Measurements from ENCODE around the gene HLA-DOB.

HLA-DOB gene

DNA sequence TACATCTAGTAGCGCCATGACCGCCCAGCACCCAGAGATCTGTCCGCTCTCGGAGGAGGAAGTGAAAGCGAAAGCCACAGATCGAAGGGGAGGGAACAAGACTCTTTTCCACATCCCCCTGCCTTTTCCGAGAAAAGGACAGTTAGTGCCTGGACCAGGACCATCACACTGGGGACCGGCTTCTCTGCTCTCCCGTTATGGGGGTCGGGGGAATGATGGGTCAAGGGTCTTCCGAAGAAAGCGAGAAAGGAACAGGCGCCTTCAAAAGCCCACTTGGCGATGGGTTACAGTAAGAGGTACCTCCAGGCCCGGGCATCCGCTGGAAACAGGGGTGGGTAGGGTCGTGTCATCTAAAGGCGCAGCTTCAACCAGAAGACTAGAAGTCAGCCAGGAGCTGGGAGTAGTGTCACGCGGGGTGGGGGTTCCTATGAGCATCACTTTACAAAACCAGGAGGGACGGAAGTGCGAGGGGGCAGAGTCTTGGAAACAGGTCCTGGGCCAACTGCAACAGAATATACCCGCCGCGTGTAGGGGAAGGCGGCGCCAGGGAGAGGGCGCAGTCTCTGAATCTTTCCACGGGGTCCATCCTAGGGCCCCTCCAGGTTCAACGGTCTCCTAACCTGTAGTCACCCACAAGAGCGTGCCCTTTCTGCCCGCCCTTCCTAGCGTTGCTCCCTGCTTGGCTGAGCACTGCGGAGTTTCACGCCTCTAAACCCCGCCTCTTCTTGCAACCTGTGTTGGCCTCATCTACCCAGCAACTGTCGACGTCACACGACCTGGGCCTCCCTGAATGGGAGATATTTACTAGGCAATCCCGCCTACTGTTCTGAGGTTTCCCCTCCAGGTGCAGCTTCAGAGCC, 27.4 kb upstream of the HLA-DOB start, which contains the start of gene PSMB8:
TSS of gene PSMB8 (minus strand) at position 69 of the 860 bp plus-strand sequence. CDS start at position 18, 51 bp downstream.
- peak; percentile 94 to 98 for DNase-seq (ENCODE audit: low read depth in 2 of 2)

DNA sequence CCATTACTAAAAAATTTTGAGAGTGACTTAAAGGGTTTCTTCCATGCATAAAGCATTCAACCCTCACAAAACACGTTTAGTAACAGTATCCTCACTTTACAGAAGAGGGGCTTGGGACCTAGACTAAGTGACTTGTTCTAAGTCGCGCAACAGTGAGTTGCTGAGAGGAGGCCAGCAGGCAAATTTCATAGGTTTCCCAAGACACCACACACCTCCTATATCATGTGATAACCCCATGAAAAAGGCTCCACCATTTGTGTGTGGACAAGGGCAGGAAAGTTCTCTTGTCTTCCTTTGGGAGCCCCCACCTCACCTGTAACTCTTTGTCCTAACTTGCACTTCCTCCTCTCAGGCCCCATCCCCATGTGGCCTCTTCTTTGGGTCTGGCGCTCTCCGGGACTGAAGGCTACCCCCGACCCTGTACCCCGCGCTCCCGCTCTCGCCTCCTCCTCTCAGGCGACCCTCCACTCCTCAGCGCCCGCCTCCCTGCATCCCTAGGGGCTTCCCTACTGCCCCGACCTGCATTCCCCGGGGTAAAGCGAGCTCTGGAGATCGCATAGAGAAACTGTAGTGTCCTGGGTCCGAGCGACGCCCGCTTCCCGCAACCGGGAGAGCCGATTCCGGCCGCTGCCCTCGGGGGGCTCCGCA, 26.7 kb upstream of the HLA-DOB start:
- DNase-seq (ENCODE audit: low read depth in 2 of 2): no peak

DNA sequence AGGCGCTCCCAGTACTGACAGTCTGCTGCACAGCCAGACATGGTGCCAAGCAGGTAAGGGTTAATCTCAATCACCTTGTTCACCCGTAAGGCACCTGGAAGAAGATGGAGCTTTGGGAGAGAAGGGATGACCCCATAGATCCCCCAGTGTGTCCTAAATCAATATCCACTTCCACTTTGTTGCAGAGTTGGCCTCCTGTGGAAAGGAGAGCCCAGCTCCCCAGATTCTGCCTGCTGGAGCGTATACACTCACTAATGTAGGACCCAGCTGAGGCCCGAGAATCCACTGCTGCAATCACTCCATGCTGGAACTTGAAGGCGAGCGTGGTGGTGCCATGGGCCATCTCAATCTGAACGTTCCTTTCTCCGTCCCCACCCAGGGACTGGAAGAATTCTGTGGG, 25.9 kb upstream of the HLA-DOB start:
- DNase-seq (ENCODE audit: low read depth in 2 of 2): no peak

DNA sequence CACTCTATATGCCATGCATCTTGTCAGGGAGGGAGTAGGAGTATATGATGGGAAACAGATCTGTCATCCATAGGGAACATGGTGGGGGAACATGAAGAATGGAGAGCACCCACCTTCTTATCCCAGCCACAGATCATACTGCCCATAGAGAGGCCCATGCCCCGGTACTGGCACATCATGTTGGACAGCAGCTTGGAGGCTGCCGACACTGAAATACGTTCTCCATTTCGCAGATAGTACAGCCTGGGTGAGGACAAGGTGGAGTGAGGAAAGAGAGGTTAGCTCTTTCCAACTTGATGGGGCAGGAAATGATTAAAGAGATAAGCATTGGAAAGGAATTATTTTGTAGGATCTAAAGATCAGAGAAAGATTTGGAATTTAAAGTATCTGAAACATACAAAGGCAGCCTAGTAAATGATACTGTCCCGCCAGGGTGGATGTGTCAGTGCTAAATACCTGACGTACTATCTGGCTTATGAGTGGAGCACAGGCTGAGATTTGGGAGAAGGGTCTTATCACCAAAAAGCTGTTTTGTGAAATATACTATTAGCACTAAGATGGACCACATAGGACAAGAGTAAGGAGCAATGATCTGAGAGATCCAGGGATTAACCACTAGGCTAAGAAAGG, 25.3 kb upstream of the HLA-DOB start:
- DNase-seq (ENCODE audit: low read depth in 2 of 2): no peak

DNA sequence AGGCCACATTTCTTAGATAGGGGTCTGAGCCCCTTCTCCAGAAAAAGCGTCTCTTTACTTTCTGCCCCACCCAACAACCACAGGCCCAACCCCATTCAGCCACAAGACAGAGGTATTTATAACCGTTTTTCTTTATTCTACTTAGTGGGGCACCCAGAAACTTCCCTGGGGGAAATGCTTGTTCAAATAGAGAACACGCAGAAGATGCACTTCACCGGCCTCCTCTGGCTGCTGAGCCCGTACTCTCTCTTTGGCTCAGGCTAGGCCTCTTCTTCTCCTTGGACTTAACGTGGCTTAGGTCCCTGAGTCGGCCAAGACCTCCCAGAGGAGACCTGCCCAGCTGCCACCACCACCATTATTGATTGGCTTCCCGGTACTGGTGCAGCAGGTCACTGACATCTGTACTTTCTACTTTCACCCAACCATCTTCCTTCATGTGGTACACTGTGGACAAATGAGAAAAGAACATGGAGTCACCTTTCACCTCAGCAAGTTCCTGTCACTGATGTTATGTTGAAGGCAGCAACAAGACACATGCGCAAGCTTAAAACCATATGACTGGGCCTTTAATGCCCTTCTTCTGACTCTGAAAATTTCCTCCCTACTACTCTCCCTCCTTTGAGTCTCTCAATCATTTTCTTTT, 23.9 kb upstream of the HLA-DOB start:
- no peak for DNase-seq (ENCODE audit: low read depth in 2 of 2)

DNA sequence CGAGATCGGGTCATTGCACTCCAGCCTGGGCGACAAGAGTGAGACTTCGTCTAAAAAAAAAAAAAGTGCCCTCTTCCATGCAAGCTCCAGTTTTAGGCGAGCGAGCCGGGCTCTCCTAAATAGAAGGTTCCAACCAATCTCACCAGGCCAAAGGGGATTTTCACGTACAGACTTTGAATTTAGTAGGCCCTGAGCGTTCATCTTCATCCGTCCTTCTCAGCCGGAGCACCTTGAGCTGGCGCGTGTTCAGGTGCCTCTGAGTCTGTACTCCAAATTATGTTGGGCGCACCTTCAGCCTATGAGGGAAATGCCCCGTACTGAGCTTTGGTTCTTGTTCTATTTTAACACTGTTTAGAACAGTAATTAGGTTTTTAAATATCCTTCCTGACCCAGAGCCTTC, 22.6 kb upstream of the HLA-DOB start:
- DNase-seq (ENCODE audit: low read depth in 2 of 2): no peak

DNA sequence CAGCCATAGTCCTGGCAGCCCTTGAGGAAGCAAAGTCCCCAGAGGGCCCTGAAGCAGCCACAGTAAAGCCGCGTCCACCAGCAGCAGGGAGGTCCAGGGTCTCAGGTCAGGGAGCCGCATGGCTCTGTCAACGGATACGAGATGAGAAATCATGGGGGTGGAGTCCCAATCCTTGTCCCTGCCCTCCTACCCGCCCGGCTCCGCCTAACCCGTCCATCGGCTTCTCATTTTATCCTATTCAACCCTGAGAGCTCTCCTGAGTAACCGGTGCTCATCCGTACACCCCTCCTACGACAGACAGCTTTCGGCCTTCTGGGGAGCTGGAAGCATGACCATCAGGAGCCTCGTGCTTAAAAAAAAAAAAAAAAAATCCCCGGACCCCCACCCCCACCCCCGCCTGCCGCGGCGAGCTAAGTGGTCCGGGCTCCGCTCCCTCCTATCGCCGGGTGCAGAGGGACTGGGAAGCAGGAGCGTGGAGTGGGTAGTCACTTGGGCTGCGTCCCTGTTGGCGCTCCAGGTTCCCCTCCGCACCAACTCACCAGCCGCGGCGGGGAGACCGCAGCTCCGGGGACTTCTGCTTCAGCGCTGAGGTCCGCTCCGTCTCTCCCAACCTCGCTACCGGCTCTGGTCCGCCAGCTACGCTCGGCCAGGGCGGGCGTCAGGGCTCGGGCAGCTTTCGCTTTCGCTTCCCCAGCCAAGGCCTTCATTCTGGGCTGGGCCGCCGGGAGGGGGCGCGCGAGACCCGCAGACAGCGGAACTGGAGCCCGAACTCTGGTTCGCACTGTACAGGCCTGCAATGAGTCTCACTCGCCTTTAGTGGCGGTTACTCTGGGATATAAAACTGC, 21.5 kb upstream of the HLA-DOB start, which contains the start of gene TAP2:
TSS of gene TAP2 (minus strand) at position 626 of the 845 bp plus-strand sequence. CDS start at position 120, 506 bp downstream.
- peak; percentile 97 to 98 for DNase-seq (ENCODE audit: low read depth in 2 of 2)

DNA sequence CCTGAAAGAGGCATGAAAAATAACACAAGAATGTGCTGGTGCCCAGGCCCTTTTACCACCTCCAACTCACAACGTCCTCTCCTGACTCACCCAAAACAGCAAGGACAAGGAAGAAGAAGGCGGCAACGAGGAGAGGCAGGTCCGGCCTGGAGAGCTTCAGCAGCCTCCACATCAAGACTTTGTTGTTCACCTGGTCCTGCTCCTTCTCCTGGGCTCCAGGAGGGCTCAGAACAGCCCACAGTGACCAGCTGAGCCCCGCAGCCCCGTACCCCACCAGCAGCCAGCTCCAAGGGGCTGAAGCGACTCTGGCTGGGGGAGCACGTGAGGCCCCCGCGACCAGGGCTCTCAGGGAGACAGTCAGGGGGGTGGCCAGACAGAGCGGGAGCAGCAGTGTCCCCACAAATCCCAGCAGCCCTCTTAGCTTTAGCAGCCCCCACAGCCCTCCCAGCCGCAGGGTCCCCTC, 20.9 kb upstream of the HLA-DOB start:
- no peak for DNase-seq (ENCODE audit: low read depth in 2 of 2)

DNA sequence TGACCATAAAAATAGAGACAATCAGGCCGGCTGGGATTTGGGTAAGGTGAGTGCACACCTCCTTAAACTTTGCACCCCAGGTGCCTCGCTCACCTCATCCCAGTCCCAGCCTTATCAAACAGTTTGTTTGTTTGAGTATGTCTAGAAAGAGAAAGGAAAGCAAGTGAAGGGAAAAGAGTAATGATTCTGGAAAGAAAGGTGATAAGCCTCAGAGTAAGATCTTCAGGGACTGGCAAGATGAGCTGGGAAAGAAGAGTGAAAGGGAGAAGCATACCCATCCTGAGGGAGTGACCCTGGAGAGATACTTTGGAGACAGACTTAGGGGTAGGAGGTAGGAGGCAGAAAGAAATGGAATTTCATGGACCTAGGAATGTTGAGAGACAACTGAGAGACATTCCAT, 20.1 kb upstream of the HLA-DOB start:
- DNase-seq (ENCODE audit: low read depth in 2 of 2): no peak

DNA sequence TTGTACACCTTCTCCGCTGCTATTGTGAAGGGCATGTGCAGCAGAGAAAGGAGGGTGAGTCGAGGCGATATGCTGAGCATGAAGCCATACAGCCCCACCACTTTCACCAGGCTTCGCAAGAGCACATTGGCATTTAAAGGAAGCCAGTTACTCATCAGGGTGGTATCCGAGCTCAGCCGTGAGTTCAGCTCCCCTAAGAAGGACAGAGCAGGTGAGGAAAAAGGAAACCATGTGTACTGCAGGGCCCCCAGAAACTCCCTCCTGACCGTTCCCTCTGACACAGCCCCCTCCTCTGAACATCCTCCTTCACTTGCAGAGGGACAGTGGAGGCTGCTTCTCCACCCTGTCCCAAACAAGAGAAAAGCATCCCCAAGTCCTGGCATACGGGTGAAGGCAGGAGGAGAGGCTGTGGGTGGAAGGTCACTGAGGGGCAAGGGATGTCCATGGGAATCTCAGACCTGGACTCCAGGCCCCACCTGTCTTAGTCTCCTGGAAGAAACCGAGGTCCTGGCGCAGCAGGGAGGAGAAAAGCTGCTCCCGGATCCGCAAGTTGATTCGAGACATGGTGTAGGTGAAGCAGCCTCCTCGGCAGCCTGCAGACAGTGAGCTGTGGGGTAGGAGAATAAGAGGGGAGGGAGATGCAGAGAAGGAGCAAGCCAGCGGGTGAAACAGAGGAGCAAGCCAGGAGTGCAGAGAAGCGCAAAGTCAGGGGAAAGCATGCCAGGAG, 18.5 kb upstream of the HLA-DOB start:
- DNase-seq (ENCODE audit: low read depth in 2 of 2): no peak

DNA sequence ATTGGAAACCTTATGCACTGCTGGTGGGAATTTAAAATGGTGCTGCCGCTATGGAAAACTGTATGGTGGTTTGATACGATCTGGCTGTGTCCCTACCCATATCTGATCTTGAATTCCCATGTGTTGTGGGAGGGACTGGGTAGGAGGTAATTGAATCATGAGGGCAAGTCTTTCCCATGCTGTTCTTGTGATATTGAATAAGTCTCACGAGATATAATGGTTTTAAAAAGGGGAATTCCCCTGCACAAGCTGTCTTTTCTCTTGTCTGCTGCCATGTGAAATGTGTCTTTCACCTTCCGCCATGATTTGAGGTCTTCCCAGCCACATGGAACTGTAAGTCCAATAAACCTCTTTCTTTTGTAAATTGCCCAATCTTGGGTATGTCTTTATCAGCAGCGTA, 16.9 kb upstream of the HLA-DOB start:
- DNase-seq (ENCODE audit: low read depth in 2 of 2): no peak

DNA sequence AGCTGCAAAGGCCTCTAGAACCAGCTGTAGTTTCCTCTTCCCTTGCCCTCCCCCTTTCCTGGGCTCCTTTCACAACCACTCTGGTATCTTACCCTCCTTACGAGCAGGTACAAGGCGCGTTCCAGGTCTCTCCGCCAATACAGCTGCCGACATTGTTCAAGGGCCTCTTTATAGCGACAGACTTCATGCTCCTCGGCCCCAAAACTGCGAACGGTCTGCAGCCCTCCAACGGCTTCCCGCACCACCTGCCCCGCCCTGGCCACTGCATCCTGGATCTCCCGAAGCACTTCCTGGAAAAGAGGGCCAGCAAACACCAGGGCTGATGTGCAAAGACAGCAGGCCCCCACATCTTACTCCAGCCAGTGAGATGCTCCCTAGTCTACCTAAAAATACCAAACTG, 15.7 kb upstream of the HLA-DOB start:
- DNase-seq (ENCODE audit: low read depth in 2 of 2): no peak

DNA sequence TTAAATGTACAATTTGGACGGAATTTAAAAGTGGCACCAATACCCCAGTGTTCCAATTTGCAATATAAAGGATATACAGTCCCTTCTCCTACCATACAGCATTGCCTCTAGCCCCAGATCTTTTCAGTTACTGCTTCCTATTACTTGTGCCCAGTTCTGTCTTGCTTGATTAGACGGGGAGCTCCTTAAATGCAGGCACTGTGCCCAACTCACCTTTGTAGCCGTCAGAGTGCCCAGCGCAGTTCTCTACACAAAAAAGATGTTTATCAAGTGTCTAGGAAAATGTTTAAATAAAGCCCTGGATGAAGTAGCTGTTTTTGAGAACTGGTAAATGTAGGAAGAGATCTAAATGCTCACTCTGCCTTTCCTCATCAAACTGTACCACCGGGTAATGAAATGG, 14.1 kb upstream of the HLA-DOB start:
- no peak for DNase-seq (ENCODE audit: low read depth in 2 of 2)

DNA sequence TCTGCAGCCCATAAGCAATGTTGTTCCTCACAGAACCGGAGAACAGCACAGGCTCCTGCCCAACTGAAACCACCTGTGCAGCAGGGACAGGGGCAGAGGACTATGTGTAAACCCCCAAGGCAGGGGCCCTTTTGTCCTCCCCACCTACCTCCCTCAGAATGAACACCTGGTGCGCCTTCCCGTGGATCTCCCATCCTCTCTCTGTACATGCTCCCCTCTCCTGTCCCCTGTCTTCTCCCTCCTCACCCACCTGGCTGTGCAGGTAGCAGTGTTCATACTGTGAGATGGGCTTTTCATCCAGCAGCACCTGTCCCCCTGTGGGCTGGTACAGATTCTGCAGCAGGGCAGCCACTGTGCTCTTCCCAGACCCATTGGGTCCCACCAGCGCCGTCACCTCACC, 13.2 kb upstream of the HLA-DOB start:
- no peak for DNase-seq (ENCODE audit: low read depth in 2 of 2)

DNA sequence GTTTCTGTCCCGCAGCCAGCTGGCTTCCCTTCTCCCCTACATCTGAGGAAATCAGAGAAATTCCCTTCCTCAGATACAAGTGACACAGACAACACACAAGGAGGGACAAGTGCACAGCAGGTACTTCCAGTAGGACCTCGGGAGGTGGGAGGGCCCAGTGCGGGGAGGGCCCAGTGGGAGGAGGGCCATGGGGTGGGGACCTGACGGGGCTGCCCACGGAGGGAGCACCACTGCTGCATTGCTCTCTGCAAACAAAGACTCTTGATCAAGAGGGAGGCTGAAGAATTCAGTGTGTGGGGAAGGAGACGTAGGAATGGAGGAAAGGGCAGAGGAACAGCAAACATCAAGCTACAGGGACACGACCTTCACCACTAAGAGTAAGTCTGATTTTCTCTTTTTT, 12.7 kb upstream of the HLA-DOB start:
- DNase-seq (ENCODE audit: low read depth in 2 of 2): no peak

DNA sequence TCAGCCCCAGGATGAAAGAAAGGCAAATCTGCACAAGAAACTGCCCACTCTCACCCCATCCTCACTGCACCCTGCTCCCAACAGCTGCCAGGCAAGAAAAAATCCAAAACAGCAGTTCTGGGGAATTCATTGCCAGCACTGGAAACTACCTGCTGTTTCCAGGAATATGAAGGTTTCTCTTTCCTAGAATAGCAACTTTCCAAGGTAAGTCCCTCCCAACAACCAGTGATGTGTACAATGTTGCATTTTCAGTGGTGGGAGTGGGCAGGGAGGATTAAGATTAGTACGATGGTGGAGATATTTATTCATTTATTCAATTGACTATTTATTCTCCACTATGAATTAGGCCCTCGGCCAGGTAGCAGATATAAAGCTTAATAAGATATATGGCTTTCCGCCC, 10.2 kb upstream of the HLA-DOB start:
- DNase-seq (ENCODE audit: low read depth in 2 of 2): no peak

DNA sequence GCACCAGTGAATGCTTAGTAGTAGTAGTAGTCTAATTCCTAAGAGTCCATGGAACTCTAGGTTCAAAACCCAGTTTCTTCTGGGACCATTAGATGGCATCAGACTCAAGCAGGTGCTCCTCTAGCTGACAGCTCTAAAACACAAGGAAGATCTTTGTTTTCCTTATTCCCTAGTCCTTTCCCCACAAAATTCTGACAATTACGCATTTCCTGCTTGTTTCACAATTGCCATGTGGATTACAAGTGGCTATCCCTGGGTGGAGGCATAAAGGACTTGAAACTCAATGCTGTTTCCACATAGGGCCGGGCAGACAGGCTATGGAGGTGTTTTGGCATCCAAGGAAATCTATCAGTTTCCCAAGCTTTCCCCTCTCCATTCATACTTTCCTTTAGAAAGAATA, 9.2 kb upstream of the HLA-DOB start:
- DNase-seq (ENCODE audit: low read depth in 2 of 2): no peak

DNA sequence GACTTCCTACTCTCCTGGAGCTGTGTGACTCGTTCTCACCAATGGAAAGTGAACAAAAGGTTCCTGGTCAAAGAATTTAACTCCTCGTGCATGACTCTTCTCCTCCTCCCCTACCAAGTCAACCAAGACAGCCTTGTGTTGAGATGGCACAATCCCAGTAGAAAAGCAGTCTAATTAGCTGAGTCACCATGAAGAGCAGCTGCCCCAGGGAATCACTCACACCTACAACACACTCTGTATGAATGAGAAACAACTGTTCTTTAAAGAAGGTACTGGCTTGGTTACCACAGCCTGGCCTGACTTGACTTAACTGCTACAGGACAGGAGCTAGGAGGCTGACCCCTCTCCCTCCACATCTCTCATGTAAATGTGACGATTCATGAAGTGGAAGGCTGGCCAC, 2.9 kb upstream of the HLA-DOB start:
- DNase-seq (ENCODE audit: low read depth in 2 of 2): no peak

DNA sequence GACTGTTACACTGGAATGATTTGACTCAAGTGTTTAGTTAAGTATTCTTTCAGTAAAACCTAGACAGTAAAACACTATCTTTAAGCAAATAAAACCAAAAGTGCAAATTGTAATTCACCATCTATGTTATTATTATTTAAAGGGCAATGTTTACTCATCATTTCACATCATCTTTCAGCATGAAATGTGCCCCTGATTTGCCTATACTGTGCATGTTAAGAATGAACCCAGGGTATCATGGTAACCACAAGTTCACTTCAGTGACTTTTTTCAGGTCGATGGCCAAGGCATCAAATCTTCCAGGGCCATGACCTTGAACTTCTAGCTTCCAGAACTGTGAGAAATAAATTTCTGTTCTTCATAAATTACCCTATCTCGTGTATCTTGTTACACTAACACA, 2.1 kb upstream of the HLA-DOB start:
- no peak for DNase-seq (ENCODE audit: low read depth in 2 of 2)

DNA sequence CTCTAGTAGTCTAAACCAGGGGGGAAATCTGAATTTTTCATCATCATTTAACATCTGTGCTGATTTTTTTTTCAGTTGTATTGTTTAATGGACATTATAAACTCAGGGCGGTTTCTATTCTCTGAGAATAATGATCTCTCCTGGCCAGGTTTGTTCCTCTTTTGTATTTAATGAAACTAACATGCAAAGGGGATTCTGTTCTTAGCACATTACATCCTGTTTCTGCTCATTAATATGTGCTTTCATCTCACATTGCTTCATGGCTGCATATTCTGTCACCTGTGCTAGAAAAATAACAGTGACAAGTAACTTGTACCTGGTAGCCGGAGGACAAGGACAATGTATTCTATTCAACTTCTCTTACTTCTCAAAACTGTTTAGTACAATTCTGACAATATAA, 806 bp downstream of the HLA-DOB start:
- no peak for DNase-seq (ENCODE audit: low read depth in 2 of 2)

DNA sequence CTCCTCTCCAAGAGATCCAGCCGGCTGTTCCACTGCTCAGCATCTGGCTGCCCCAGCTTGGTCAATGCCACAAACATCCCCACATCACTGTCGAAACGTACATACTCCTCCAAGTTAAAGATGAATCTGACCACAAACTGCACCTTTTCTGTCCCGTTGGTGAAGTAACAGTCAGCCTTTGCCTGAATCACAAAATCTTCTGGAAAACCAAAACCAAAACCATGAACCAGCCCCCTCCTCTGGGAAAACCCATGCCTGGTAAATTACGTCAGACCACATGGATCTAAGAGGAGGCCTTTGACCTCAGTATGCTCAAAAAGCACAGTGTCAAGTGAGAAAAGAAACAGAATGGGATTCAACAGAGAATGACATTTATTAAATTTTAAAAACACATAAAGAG, 1.7 kb downstream of the HLA-DOB start:
- DNase-seq (ENCODE audit: low read depth in 2 of 2): no peak
